K562 (cell line): ENCODE measurements around the gene ZSWIM1. TPM values are rescaled to one million over a fixed set of nuclear protein-coding genes. Genes with fewer than 3 reads are reported as not detected.

Experiments used
- ATAC-seq: fragments of 200-7000 bp; cut with Tn5 transposase; 3 replicates; pipeline ENCODE4 v1.9.1; 2020; ENCODE audit warnings: moderate library complexity
- BruUV-seq: library from RNA; stranded (reverse); fragments of 400-500 nt; replicated peaks from 2 replicates; lab custom pipeline; 2021; lab: Mats Ljungman, UMichigan
- CTCF ChIA-PET: fragments of 300-600 bp; formaldehyde crosslinking; extraction: SDS; loops from one replicate; lab custom pipeline; 2021; ENCODE audit warnings: low intra/inter-chr PET ratio; lab: Yijun Ruan, JAX
- POLR2A ChIA-PET: fragments of 300-600, 350-650 bp; sonication (Branson Sonifier 250); formaldehyde crosslinking; extraction: SDS; loops from one replicate; lab custom pipeline; 2021; ENCODE audit warnings: antibody characterized with exemption, inconsistent platforms; lab: Yijun Ruan, JAX
- DNase-seq, 4 experiments: peaks; one replicate each; pipeline versions ENCODE4 v3.0.0 to v3.0.0-alpha.2; 2011 to 2018; ENCODE audit warnings: low spot score in 3 of 4, mixed read lengths in 3 of 4; ENCODE audit errors: extremely low read depth in 1 of 4
- FAIRE-seq: peaks from 2 replicates; lab custom pipeline; 2011; peaks lifted over from hg19 to GRCh38; lab: Jason Lieb, UNC
- H2AFZ ChIP-seq: 2 replicates; pipeline ENCODE4 v1.6.0; 2011; ENCODE audit warnings: low read depth, low read length, control low read depth, inconsistent platforms
- H3K27ac ChIP-seq: fragments of 200-600 bp; 3 replicates; pipeline ENCODE4 v1.8.0; 2011; ENCODE audit warnings: low read depth, mild to moderate bottlenecking, control low read depth, inconsistent platforms, low read length, moderate library complexity, mixed read lengths; ENCODE audit errors: extremely low read depth
- H3K27me3 ChIP-seq, 2 experiments: fragments of 300-600 bp in 1 of 2; 2 replicates in 1 of 2; 3 replicates in 1 of 2; pipeline versions ENCODE4 v1.6.0 to v1.8.0; 2011; ENCODE audit warnings: inconsistent platforms in 2 of 2, low read length in 2 of 2, mild to moderate bottlenecking in 1 of 2, mixed read lengths in 1 of 2, moderate library complexity in 1 of 2; ENCODE audit not compliant: control insufficient read depth in 2 of 2, insufficient read depth in 2 of 2
- H3K36me3 ChIP-seq: fragments of 300-600 bp; 3 replicates; pipeline ENCODE4 v1.8.0; 2011; ENCODE audit warnings: mild to moderate bottlenecking, low read length, inconsistent platforms; ENCODE audit not compliant: control insufficient read depth, insufficient read depth
- H3K4me1 ChIP-seq, 2 experiments: fragments of 200-600 bp in 1 of 2; replicated peaks in 1 of 2; 2 replicates in 1 of 2; 3 replicates in 1 of 2; pipeline versions ENCODE4 v1.5.1 to v1.8.0; 2011; ENCODE audit warnings: inconsistent platforms in 2 of 2, low read length in 2 of 2, mild to moderate bottlenecking in 1 of 2, mixed read lengths in 1 of 2, moderate library complexity in 1 of 2; ENCODE audit not compliant: control insufficient read depth in 2 of 2, insufficient read depth in 2 of 2
- H3K4me2 ChIP-seq: 2 replicates; pipeline ENCODE4 v1.6.1; 2011; ENCODE audit warnings: low read length, control low read depth, inconsistent platforms, mixed read lengths; ENCODE audit not compliant: insufficient read depth
- H3K4me3 ChIP-seq: fragments of 200-600 bp; sonication (generic), shearing (Covaris generic); 2 replicates; pipeline ENCODE4 v1.5.1; 2016; ENCODE audit warnings: control low read depth, inconsistent platforms
- H3K79me2 ChIP-seq: fragments of 200-600 bp; 3 replicates; pipeline ENCODE4 v1.8.0; 2011; ENCODE audit warnings: low read length, inconsistent platforms; ENCODE audit not compliant: control insufficient read depth, insufficient read depth
- H3K9ac ChIP-seq, 2 experiments: 2 replicates each; pipeline versions ENCODE4 v1.6.0 to v1.6.1; 2011; ENCODE audit warnings: low read depth in 2 of 2, low read length in 2 of 2, control low read depth in 1 of 2, inconsistent platforms in 1 of 2, mild to moderate bottlenecking in 1 of 2, mixed read lengths in 1 of 2; ENCODE audit not compliant: insufficient read depth in 1 of 2
- H3K9me1 ChIP-seq: one replicate; pipeline ENCODE4 v1.6.0; 2011; ENCODE audit warnings: inconsistent platforms, mild to moderate bottlenecking, low read length, moderate library complexity; ENCODE audit not compliant: control insufficient read depth, insufficient read depth
- H3K9me3 ChIP-seq: replicated peaks from 2 replicates; pipeline ENCODE4 v1.5.1; 2011; ENCODE audit warnings: low read depth, low read length, inconsistent platforms; ENCODE audit not compliant: control insufficient read depth, insufficient read depth
- H4K20me1 ChIP-seq: replicated peaks from 2 replicates; pipeline ENCODE4 v1.6.1; 2011; ENCODE audit warnings: low read length, inconsistent platforms, mixed read lengths; ENCODE audit not compliant: control insufficient read depth, insufficient read depth
- FOXK2 ChIP-seq, 2 experiments: fragments of 450-650 bp; IDR thresholded peaks in 1 of 2; conservative IDR thresholded peaks in 1 of 2; 2 replicates each; pipeline ENCODE4 v1.6.1; 2016; ENCODE audit warnings: low read depth in 2 of 2, mild to moderate bottlenecking in 1 of 2
- GABPB1 ChIP-seq: sonication (generic); formaldehyde crosslinking; IDR thresholded peaks from 2 replicates; pipeline ENCODE4 v1.8.0; 2022; ENCODE audit warnings: mild to moderate bottlenecking, missing genetic modification reagents
- NR4A1 ChIP-seq, 2 experiments: fragments of 250-450 bp in 1 of 2; fragments of 450-650 bp in 1 of 2; sonication (Bioruptor Pico) in 1 of 2; IDR thresholded peaks; 2 replicates each; pipeline versions ENCODE4 v1.4.0 to v1.6.1; 2016 to 2020; ENCODE audit warnings: mild to moderate bottlenecking in 2 of 2, missing compliant biosample characterization in 1 of 2, missing genetic modification characterization in 1 of 2, moderate library complexity in 1 of 2
- POLR2G ChIP-seq: fragments of 200-400 bp; formaldehyde crosslinking; IDR thresholded peaks from 2 replicates; pipeline ENCODE4 v1.6.1; 2017; ENCODE audit warnings: low read depth, mild to moderate bottlenecking, antibody characterized with exemption, low read length, moderate library complexity
- POLR2H ChIP-seq: IDR thresholded peaks from 2 replicates; pipeline ENCODE4 v1.6.1; 2016; ENCODE audit warnings: missing genetic modification characterization, low read depth, mild to moderate bottlenecking, control low read depth, missing compliant biosample characterization, moderate library complexity
- RBFOX2 ChIP-seq: fragments of 200-400 bp; formaldehyde crosslinking; IDR thresholded peaks from 2 replicates; pipeline ENCODE4 v1.6.1; 2017; ENCODE audit warnings: low read depth, mild to moderate bottlenecking, low read length, moderate library complexity
- TCF7L2 ChIP-seq: fragments of 150-350 bp; IDR thresholded peaks from 2 replicates; pipeline ENCODE4 v1.6.1; 2016; ENCODE audit warnings: low read depth, mild to moderate bottlenecking, low read length, moderate library complexity
- ZFP1 ChIP-seq: fragments of 450-650 bp; formaldehyde crosslinking; IDR thresholded peaks from 2 replicates; pipeline ENCODE4 v1.4.0; 2020; ENCODE audit warnings: mild to moderate bottlenecking, mixed read lengths
- ZNF589 ChIP-seq: fragments of 200-800 bp; sonication (Bioruptor generic); IDR thresholded peaks from 2 replicates; pipeline ENCODE4 v1.6.1; 2016; ENCODE audit warnings: low read depth, missing genetic modification characterization, missing compliant biosample characterization
- WGBS: fragments of 100-300 bp; shearing (Covaris generic); methylation state at CpG from one replicate; pipeline ENCODE4 v1.1.6; 2016; ENCODE audit warnings: low coverage, mixed read lengths; ENCODE audit not compliant: insufficient coverage; ENCODE audit errors: missing lambda C conversion rate; 5-methylcytosine and 5-hydroxymethylcytosine counted together
- in situ Hi-C: fragments of 300-500 bp; cut with MboI; formaldehyde crosslinking; loops from 4 replicates; pipeline ENCODE4 v1.15.0; 2018; ENCODE audit warnings: inconsistent platforms, mixed read lengths
- intact Hi-C: fragments of 100-400 bp; cut with micrococcal nuclease; formaldehyde crosslinking; loops from 2 replicates; pipeline ENCODE4 v1.14.2; 2022
- polyA plus RNA-seq, 8 experiments: library from polyadenylated mRNA; depleted of rRNA in 4 of 8; stranded (reverse) in 5 of 8; unstranded in 3 of 8; fragments of >200 nt; fragmentation: Nextera tagmentation in 2 of 8; fragmentation: Illumina TruSeq in 1 of 8; extraction: Ambion mirVana in 2 of 8; extraction: Trizol in 1 of 8; gene quantifications; 2 replicates each; pipeline versions ENCODE4 v1.2.1 to v1.2.3, GENCODE V29; 2011 to 2014; ENCODE audit warnings: inconsistent platforms in 1 of 8, missing spikeins in 1 of 8
- total RNA-seq, 7 experiments: library from RNA; depleted of rRNA in 6 of 7; stranded (reverse); fragments of >200 nt in 6 of 7; fragmentation: Illumina TruSeq in 2 of 7; extraction: Trizol in 2 of 7; gene quantifications; 2 replicates each; pipeline versions ENCODE4 v1.2.1 to v1.2.3, GENCODE V29; 2011 to 2021; ENCODE audit warnings: low replicate concordance in 1 of 7
- TF ChIP-seq, protein P1 (sequence below): fragments of 450-650 bp; IDR thresholded peaks from 2 replicates; pipeline ENCODE4 v1.6.1; 2016

Gene ZSWIM1
- total and polyA plus RNA-seq, 9 of the 15 experiments (the other 6 are each of a cell fraction or from before 2014, with no cell fraction given), result 2.5 to 15.6 (median 9.5) TPM

DNA sequence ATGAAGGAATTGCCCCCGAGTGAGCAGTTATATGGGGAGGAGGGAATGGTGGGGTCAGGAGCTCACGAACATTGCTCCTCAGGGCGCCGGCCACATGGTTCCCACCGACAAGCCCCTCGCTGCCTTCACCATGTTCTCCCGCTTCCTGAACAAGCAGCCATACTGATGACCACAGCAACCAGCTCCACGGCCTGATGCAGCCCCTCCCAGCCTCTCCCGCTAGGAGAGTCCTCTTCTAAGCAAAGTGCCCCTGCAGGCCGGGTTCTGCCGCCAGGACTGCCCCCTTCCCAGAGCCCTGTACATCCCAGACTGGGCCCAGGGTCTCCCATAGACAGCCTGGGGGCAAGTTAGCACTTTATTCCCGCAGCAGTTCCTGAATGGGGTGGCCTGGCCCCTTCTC is 17.3 kb downstream of the ZSWIM1 start:
- in situ Hi-C loops (no loop called here), intact Hi-C loops (no loop called here)
- TF ChIP-seq FOXK2 (conservative IDR thresholded peaks at IDR 0.05 in 1 of 2, IDR thresholded peaks at IDR 0.05 in 1 of 2; ENCODE audit: low read depth in 2 of 2), result no peak
- TF ChIP-seq, protein P1, sequence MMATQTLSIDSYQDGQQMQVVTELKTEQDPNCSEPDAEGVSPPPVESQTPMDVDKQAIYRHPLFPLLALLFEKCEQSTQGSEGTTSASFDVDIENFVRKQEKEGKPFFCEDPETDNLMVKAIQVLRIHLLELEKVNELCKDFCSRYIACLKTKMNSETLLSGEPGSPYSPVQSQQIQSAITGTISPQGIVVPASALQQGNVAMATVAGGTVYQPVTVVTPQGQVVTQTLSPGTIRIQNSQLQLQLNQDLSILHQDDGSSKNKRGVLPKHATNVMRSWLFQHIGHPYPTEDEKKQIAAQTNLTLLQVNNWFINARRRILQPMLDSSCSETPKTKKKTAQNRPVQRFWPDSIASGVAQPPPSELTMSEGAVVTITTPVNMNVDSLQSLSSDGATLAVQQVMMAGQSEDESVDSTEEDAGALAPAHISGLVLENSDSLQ, result no peak
- TF ChIP-seq TCF7L2, result no peak
- TF ChIP-seq GABPB1, result no peak
- TF ChIP-seq NR4A1 (CRISPR knock-in tag; IDR thresholded peaks at IDR 0.05), result no peak
- TF ChIP-seq NR4A1 (tag; IDR thresholded peaks at IDR 0.05), result no peak
- TF ChIP-seq POLR2H (tag), result no peak
- TF ChIP-seq RBFOX2, result peak; percentile 37; the same call in 1 of the 2 replicates
- no peak for TF ChIP-seq ZNF589 (CRISPR knock-in tag)
- TF ChIP-seq ZFP1 (CRISPR knock-in tag), result no peak
- peak; percentile 24; the same call in 1 of the 2 replicates for TF ChIP-seq POLR2G
- H3K27me3 ChIP-seq, result no peaks in the 10 kb centered on the region
- H3K9ac ChIP-seq, result no peak overlapping the region; a peak in 1 of 4 replicates
- peaks cover 0 to 11% of the 10 kb centered on the region in 2 experiments; a peak in 1 of 5 replicates for H3K4me1 ChIP-seq
- BruUV-seq, result no TSS peak
- no peaks in the 10 kb centered on the region for H4K20me1 ChIP-seq
- no peaks in the 10 kb centered on the region for H3K9me1 ChIP-seq
- FAIRE-seq, result no peak
- POLR2A ChIA-PET, result interaction anchor here (1.8 kb wide), 1 partner anchor 10 kb away, joined by 6 read pairs; no protein-coding TSS in a partner anchor
- no peak overlapping the region for H2AFZ ChIP-seq
- H3K79me2 ChIP-seq, result no peaks in the 10 kb centered on the region
- CTCF ChIA-PET, result no interaction called here
- no peaks in the 10 kb centered on the region for H3K9me3 ChIP-seq
- peaks cover 49% of the 10 kb centered on the region; the same call in 2 of the 3 replicates for H3K36me3 ChIP-seq
- H3K4me3 ChIP-seq, result no peak overlapping the region
- 66% methylated on average over 5 of the region's 12 CpGs for WGBS
- H3K4me2 ChIP-seq, result no peak overlapping the region
- no peak for DNase-seq
- H3K27ac ChIP-seq, result no peak overlapping the region
- 0 out of 3 replicates have a peak, but pooled peaks have one; percentile 14 for ATAC-seq
